Colonic mucosa (tissue), 4 donors: Measurements from ENCODE around the gene CCDC146. TPM values are rescaled to one million over a fixed set of nuclear protein-coding genes. Genes with fewer than 3 reads are reported as not detected.

ENCODE experiments used
- DNase-seq: peaks from one replicate; pipeline ENCODE4 v3.0.0-alpha.2; 2020
- H3K27ac ChIP-seq: fragments of 200-600 bp; one replicate; pipeline ENCODE4 v1.8.0; 2021
- H3K27me3 ChIP-seq: fragments of 200-600 bp; one replicate; pipeline ENCODE4 v1.8.0; 2021
- H3K36me3 ChIP-seq: fragments of 200-600 bp; one replicate; pipeline ENCODE4 v1.8.0; 2021
- H3K4me1 ChIP-seq: fragments of 200-600 bp; one replicate; pipeline ENCODE4 v1.8.0; 2021; ENCODE audit warnings: mild to moderate bottlenecking
- H3K4me3 ChIP-seq: fragments of 200-600 bp; one replicate; pipeline ENCODE4 v1.8.0; 2021
- H3K9ac ChIP-seq, 2 donors: one replicate each; pipeline ENCODE4 v1.7.0; 2013; ENCODE audit warnings: control low read depth in 2 of 2, low read depth in 2 of 2, low read length in 2 of 2
- H3K9me3 ChIP-seq: fragments of 200-600 bp; one replicate; pipeline ENCODE4 v1.8.0; 2021
- CTCF ChIP-seq: fragments of 200-600 bp; IDR thresholded peaks from one replicate; pipeline ENCODE4 v1.8.0; 2022; ENCODE audit warnings: antibody characterized with exemption, mild to moderate bottlenecking
- intact Hi-C: fragments of 100-400 bp; cut with DNase I; formaldehyde crosslinking; loops from one replicate; pipeline ENCODE4 v1.14.1; 2022
- total RNA-seq, 2 donors: library from RNA; stranded (reverse); fragmentation: NEBNext Ultra II Directional in 1 of 2; extraction: Animal tissue kit (Norgen Biotek cat#: 25700) in 1 of 2; gene quantifications; one replicate each; pipeline ENCODE4 v1.2.1, GENCODE V29; 2021
- donor health status: healthy.
- donor health status: DM: no; HTN: no; CAD: no.
- donor health status: DM: no; HTN: no; CAD: no.

CCDC146 gene
- total RNA-seq, 2 donors from 2014 or later: 3.6 to 18.2 TPM

- Histone ChIP-seq H3K4me1 (no peaks in the 10 kb centered on the region), H3K27ac (no peak overlapping the region), H3K4me3 (no peak overlapping the region), H3K9me3 (no peaks in the 10 kb centered on the region), H3K9ac (no peak overlapping the region), H3K27me3 (no peaks in the 10 kb centered on the region), H3K36me3 (no peaks in the 10 kb centered on the region)
- intact Hi-C loops: no loop called here
- no peak for TF ChIP-seq CTCF
- DNase-seq: no peak
Observed at GRCh38 chr7:77235276-77235675, 112.9 kb downstream of the CCDC146 start.

DNA sequence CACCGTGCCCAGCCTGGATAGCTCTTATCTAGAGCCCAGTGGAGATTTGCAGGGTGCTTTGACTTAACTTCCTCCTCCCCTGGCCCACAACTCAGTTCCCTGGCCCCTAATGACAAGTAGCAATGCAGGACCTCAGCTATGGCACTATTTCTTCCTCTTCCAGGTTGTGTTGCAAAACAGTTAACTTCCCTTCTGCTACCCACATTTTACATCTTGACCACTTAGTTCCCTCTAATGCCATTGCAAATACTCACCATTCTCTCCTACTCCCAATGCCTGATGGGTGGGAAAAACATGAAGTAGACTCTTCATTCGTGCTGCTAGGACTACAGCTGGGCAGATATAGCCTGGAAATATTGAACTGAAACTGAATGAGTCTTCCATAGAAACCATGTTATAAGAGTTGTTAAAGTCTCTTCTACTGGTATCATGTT lies 116.3 kb downstream of the CCDC146 start:
- no peak for DNase-seq
- Histone ChIP-seq H3K36me3 (no peaks in the 10 kb centered on the region), H3K4me1 (no peaks in the 10 kb centered on the region), H3K9ac (no peak overlapping the region), H3K27me3 (no peaks in the 10 kb centered on the region), H3K9me3 (no peaks in the 10 kb centered on the region), H3K4me3 (no peak overlapping the region), H3K27ac (peak overlapping the region; percentile 47)
- intact Hi-C loops: no loop called here
- TF ChIP-seq CTCF: no peak

- intact Hi-C loops: no loop called here
- no peak for DNase-seq
- Histone ChIP-seq H3K9me3 (no peaks in the 10 kb centered on the region), H3K4me1 (no peaks in the 10 kb centered on the region), H3K36me3 (no peaks in the 10 kb centered on the region), H3K4me3 (no peak overlapping the region), H3K27me3 (no peaks in the 10 kb centered on the region), H3K9ac (no peak overlapping the region), H3K27ac (no peak overlapping the region)
- TF ChIP-seq CTCF: no peak
Observed at GRCh38 chr7:77239471-77239870, 117.1 kb downstream of the CCDC146 start.

GRCh38 chr7:77242068-77242467 lies 119.7 kb downstream of the CCDC146 start:
- H3K36me3 ChIP-seq: no peaks in the 10 kb centered on the region
- no peaks in the 10 kb centered on the region for H3K9me3 ChIP-seq
- H3K4me1 ChIP-seq: no peaks in the 10 kb centered on the region
- no peak overlapping the region for H3K4me3 ChIP-seq
- DNase-seq: no peak
- H3K27ac ChIP-seq: no peak overlapping the region
- no peaks in the 10 kb centered on the region for H3K27me3 ChIP-seq
- no peak overlapping the region for H3K9ac ChIP-seq
- intact Hi-C loops: no loop called here
- TF ChIP-seq CTCF: no peak

DNA sequence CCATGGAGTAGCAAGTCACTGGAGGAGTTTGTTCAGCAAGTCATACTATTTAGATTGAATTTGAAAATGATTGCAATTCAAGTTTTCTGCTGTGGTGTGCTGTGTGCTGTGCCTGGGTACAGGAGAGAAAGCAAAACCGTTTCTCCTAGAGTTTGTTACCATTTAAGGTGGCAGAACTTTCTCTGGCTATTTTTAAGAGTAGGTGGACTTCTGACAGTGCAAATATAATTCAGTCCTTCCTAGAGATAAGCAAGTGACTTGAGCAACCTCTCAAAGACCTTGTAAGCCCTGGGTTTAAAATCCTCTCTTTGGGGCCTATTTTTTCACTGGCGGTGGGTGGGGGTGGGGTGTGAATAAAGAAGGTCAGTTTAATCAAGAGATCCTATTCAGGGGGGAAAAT lies 120.1 kb downstream of the CCDC146 start:
- H3K27me3 ChIP-seq: no peaks in the 10 kb centered on the region
- no peak overlapping the region for H3K9ac ChIP-seq
- H3K4me1 ChIP-seq: no peaks in the 10 kb centered on the region
- DNase-seq: no peak
- no peak overlapping the region for H3K27ac ChIP-seq
- H3K9me3 ChIP-seq: no peaks in the 10 kb centered on the region
- H3K4me3 ChIP-seq: no peak overlapping the region
- intact Hi-C loops: no loop called here
- no peak for TF ChIP-seq CTCF
- H3K36me3 ChIP-seq: no peaks in the 10 kb centered on the region
